ENCODE results near the gene TRPC4AP. TPM values are rescaled to one million over a fixed set of nuclear protein-coding genes. Genes with fewer than 3 reads are reported as not detected.
"Not testable (repeated sequence)": the region's sequence is repeated elsewhere in the genome, so short reads cannot be mapped to it uniquely, and the experiment has no call there.

Gene TRPC4AP
- total RNA-seq, 4 donors from 2014 or later, result 59.3 to 87.0 (median 70.1) TPM

DNA sequence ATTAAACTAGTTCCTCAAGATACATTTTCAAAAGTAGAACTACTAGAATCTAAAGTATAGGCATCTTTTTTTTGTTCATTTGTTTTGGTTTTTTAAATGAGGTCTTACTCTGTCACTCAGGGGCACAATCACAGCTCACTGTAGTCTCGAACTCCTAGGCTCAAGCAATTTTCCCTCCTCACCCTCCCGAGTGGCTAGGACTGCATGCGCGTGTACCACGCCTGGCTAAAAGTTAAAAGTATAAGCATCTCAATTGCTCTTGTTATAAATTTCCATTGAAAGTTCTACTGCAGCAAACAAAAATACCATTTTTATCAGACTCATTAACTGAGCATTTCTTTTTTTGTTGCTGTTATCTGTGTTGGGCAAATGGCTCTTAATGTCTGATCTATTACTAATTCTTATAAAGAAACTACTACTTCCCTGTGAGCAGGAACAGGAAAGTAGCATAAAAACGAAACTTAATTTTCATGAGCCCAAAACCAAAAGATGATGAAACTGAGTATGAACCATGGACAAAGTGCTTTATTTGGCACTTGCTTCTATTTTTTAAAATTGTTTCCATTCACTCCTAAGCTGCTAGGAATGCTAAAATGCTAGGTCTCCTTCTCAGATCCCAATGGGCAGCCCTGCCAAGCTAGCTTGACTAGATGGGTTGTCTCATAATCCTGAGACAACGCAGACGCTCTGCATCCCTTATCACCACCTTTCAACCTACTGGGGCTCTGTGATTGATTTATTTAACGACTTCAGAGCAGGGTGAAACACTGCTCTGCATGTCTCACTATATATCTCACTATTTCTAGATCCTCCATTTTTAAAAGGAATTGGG lies 36.9 kb downstream of the TRPC4AP start:
- TF ChIP-seq CTCF (IDR thresholded peaks at IDR 0.05), result no peak
- DNase-seq (ENCODE audit: low spot score) (no peak), ATAC-seq (ENCODE audit: low FRiP score) (no peak)

DNA sequence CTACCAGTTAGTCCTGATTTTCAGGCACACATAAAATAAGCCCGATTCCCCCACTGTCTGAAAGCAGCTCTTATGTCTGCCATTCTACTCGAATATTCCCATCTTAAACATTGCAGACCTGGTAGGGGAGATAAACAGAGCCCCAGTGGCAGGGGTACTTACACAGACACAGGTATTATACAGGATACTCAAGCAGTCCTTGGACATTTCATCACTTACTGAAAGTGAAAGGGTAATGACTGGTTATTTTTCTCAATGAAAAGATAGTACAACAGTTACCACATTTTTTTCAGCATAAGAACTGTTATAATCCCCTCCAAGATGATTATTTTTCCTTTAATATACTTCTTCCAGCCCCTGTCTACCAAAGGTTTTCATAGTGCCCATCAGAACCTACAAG lies 37.8 kb downstream of the TRPC4AP start:
- TF ChIP-seq CTCF (IDR thresholded peaks at IDR 0.05), result no peak
- ATAC-seq (ENCODE audit: low FRiP score) (no peak), DNase-seq (ENCODE audit: low spot score) (no peak)

- not testable (repeated sequence) for ATAC-seq (ENCODE audit: low FRiP score); DNase-seq (ENCODE audit: low spot score)
Observed at GRCh38 chr20:35052616-35053015, 40.0 kb downstream of the TRPC4AP start.

- no peak for TF ChIP-seq CTCF (IDR thresholded peaks at IDR 0.05)
- no peak for DNase-seq (ENCODE audit: low spot score)
- no peak for ATAC-seq (ENCODE audit: low FRiP score)
Observed at GRCh38 chr20:35049776-35050352, 42.7 kb downstream of the TRPC4AP start.

DNA sequence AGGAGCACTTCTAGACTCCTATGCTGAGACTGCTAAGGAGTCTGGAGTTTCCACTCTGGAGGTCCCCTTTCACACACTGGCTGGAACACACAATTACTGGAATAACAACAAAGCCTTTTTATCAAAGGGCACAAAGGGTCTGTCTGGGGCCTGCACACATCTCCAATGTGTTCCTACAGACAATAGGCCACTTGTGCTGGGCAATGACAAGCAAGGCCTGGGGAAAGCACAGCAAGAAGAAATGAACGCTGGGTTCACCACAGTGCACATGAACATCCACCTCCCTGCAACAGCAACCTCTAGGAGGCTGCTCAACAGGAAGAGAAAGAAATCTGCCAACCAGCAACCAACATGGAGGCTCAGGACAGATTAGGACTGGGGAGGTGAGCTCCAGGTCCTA lies 43.9 kb downstream of the TRPC4AP start:
- no peak for TF ChIP-seq CTCF (IDR thresholded peaks at IDR 0.05)
- no peak for DNase-seq (ENCODE audit: low spot score)
- ATAC-seq (ENCODE audit: low FRiP score), result no peak

GRCh38 chr20:35042268-35042667 lies 50.3 kb downstream of the TRPC4AP start:
- no peak for TF ChIP-seq CTCF (IDR thresholded peaks at IDR 0.05)

DNA sequence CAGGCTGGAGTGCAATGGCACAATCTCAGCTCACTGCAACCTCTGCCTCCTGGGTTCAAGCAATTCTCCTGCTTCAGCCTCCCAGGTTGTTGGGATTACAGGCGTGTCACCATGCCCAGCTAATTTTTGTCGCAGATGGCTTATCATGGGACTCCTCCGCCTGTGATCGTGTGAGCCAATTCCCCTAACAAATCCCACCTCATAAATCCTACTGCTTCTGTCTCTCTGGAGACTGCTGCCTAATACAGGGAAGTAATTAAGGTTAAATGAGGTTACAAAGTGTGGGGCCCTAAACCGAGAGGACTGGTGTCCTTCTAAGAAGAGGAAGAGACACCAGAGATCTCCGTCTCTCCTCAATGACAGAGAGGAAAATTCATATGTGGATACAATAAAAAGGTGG lies 52.0 kb downstream of the TRPC4AP start:
- no peak for TF ChIP-seq CTCF (IDR thresholded peaks at IDR 0.05)
- ATAC-seq (ENCODE audit: low FRiP score) (no peak), DNase-seq (ENCODE audit: low spot score) (no peak)

More at GRCh38 chr20:35042268-35042667, 50.3 kb downstream of the TRPC4AP start:
- DNase-seq (ENCODE audit: low spot score) (no peak), ATAC-seq (ENCODE audit: low FRiP score) (no peak)

Data from omental fat pad (tissue), 4 donors.